H1 (cell line): ENCODE data around the gene SCAF1. TPM values are rescaled to one million over a fixed set of nuclear protein-coding genes. Genes with fewer than 3 reads are reported as not detected.

Experiments used
- CTCF ChIA-PET: fragments of 300-600 bp; sonication (Branson Sonifier 250); formaldehyde crosslinking; loops from one replicate; lab custom pipeline; 2021; ENCODE audit not compliant: partially characterized antibody; lab: Charles Lee
- POLR2A ChIA-PET: fragments of 300-600 bp; sonication (Branson Sonifier 250); formaldehyde crosslinking; loops from one replicate; lab custom pipeline; 2021; ENCODE audit warnings: inconsistent platforms; ENCODE audit not compliant: partially characterized antibody; lab: Charles Lee
- DNase-seq, 2 experiments: peaks; one replicate each; pipeline versions ENCODE4 v3.0.0 to v3.0.0-alpha.2; 2010 to 2022; ENCODE audit warnings: low spot score in 2 of 2, low read depth in 1 of 2, mixed read lengths in 1 of 2
- FAIRE-seq: peaks from 2 replicates; lab custom pipeline; 2011; peaks lifted over from hg19 to GRCh38; lab: Jason Lieb, UNC
- H2AFZ ChIP-seq: 2 replicates; pipeline ENCODE4 v1.8.1; 2012; ENCODE audit warnings: low read length, inconsistent platforms
- H2AK5ac ChIP-seq: 2 replicates; pipeline ENCODE4 v1.6.1; 2013; ENCODE audit warnings: low read depth, low read length
- H2BK120ac ChIP-seq: replicated peaks from 2 replicates; pipeline ENCODE3; 2013; ENCODE audit warnings: low read depth, low read length, inconsistent platforms
- H2BK12ac ChIP-seq: 2 replicates; pipeline ENCODE4 v1.6.1; 2013; ENCODE audit warnings: low read depth, low read length
- H2BK15ac ChIP-seq: 2 replicates; pipeline ENCODE4 v1.6.1; 2013; ENCODE audit warnings: low read length
- H2BK20ac ChIP-seq: 2 replicates; pipeline ENCODE4 v1.6.1; 2013; ENCODE audit warnings: low read length
- H2BK5ac ChIP-seq: 2 replicates; pipeline ENCODE4 v1.6.1; 2013; ENCODE audit warnings: low read depth, low read length
- H3K14ac ChIP-seq: 2 replicates; pipeline ENCODE4 v1.6.1; 2013; ENCODE audit warnings: inconsistent platforms; ENCODE audit not compliant: insufficient read length
- H3K18ac ChIP-seq: 2 replicates; pipeline ENCODE4 v1.6.1; 2013; ENCODE audit warnings: low read length; ENCODE audit errors: extremely low read depth
- H3K23ac ChIP-seq: 2 replicates; pipeline ENCODE4 v1.6.1; 2013; ENCODE audit warnings: inconsistent platforms; ENCODE audit not compliant: insufficient read length
- H3K23me2 ChIP-seq: 2 replicates; pipeline ENCODE4 v1.6.1; 2013; ENCODE audit warnings: low read depth, low read length
- H3K27ac ChIP-seq: 2 replicates; pipeline ENCODE4 v1.6.1; 2011; ENCODE audit warnings: low read depth, low read length, inconsistent platforms
- H3K27me3 ChIP-seq, 4 experiments: replicated peaks in 1 of 4; 1 replicate in 1 of 4; 2 replicates in 3 of 4; pipeline versions ENCODE4 v1.6.1 to v1.8.1; 2011 to 2013; ENCODE audit warnings: low read length in 3 of 4, mild to moderate bottlenecking in 3 of 4, inconsistent platforms in 2 of 4, mixed read lengths in 2 of 4, moderate library complexity in 1 of 4; ENCODE audit not compliant: control insufficient read depth in 3 of 4, insufficient read depth in 3 of 4; ENCODE audit errors: extremely low read depth in 1 of 4
- H3K36me3 ChIP-seq, 4 experiments: 2 replicates each; pipeline versions ENCODE4 v1.6.1 to v1.8.1; 2011 to 2013; ENCODE audit warnings: mild to moderate bottlenecking in 4 of 4, low read length in 3 of 4, moderate library complexity in 2 of 4, control low read depth in 1 of 4, inconsistent platforms in 1 of 4; ENCODE audit not compliant: insufficient read depth in 4 of 4, control insufficient read depth in 2 of 4
- H3K4ac ChIP-seq: replicated peaks from 2 replicates; pipeline ENCODE3; 2013; ENCODE audit warnings: low read length, low read depth, mixed read lengths, inconsistent platforms; ENCODE audit not compliant: insufficient read length
- H3K4me1 ChIP-seq, 4 experiments: replicated peaks in 1 of 4; 1 replicate in 1 of 4; 2 replicates in 3 of 4; pipeline versions ENCODE4 v1.6.1 to v1.8.1; 2011 to 2013; ENCODE audit warnings: low read length in 3 of 4, inconsistent platforms in 2 of 4, mixed read lengths in 1 of 4; ENCODE audit not compliant: insufficient read depth in 4 of 4, control insufficient read depth in 3 of 4
- H3K4me2 ChIP-seq, 2 experiments: 2 replicates each; pipeline versions ENCODE4 v1.6.1 to v1.8.1; 2011 to 2013; ENCODE audit warnings: low read depth in 2 of 2, low read length in 2 of 2, control low read depth in 1 of 2, inconsistent platforms in 1 of 2, mild to moderate bottlenecking in 1 of 2; ENCODE audit not compliant: insufficient read depth in 1 of 2
- H3K4me3 ChIP-seq, 4 experiments: fragments of 200-600, 300-600 bp in 1 of 4; sonication (generic), shearing (Covaris generic), sonication (Bioruptor Twin) in 1 of 4; 2 replicates each; pipeline versions ENCODE4 v1.5.1 to v1.8.1; 2011 to 2016; ENCODE audit warnings: low read length in 4 of 4, low read depth in 3 of 4, control low read depth in 2 of 4, inconsistent platforms in 2 of 4, mild to moderate bottlenecking in 2 of 4, mixed read lengths in 1 of 4, moderate library complexity in 1 of 4; ENCODE audit not compliant: insufficient read depth in 2 of 4; ENCODE audit errors: extremely low read depth in 1 of 4
- H3K56ac ChIP-seq: replicated peaks from 2 replicates; pipeline ENCODE3; 2013; ENCODE audit warnings: low read depth, mild to moderate bottlenecking, mixed read lengths, low read length, inconsistent platforms; ENCODE audit not compliant: insufficient read length
- H3K79me1 ChIP-seq: 2 replicates; pipeline ENCODE4 v1.6.1; 2013; ENCODE audit warnings: low read depth, low read length, control low read depth
- H3K79me2 ChIP-seq, 2 experiments: 2 replicates each; pipeline versions ENCODE4 v1.6.1 to v1.8.1; 2012 to 2013; ENCODE audit warnings: low read length in 2 of 2, mild to moderate bottlenecking in 2 of 2, inconsistent platforms in 1 of 2; ENCODE audit not compliant: insufficient read depth in 2 of 2, control insufficient read depth in 1 of 2
- H3K9ac ChIP-seq, 4 experiments: replicated peaks in 1 of 4; 1 replicate in 1 of 4; 2 replicates in 3 of 4; pipeline versions ENCODE4 v1.6.1 to v1.8.1; 2011 to 2013; ENCODE audit warnings: low read depth in 3 of 4, low read length in 3 of 4, control low read depth in 2 of 4, mild to moderate bottlenecking in 2 of 4, moderate library complexity in 2 of 4, inconsistent platforms in 1 of 4; ENCODE audit errors: extremely low read depth in 1 of 4
- H3K9me3 ChIP-seq, 2 experiments: 2 replicates each; pipeline versions ENCODE4 v1.6.1 to v1.8.1; 2012 to 2013; ENCODE audit warnings: mild to moderate bottlenecking in 2 of 2, moderate library complexity in 2 of 2, control low read depth in 1 of 2, inconsistent platforms in 1 of 2, low read depth in 1 of 2, low read length in 1 of 2, mixed read lengths in 1 of 2; ENCODE audit not compliant: insufficient read depth in 2 of 2
- H4K20me1 ChIP-seq, 2 experiments: replicated peaks in 1 of 2; 2 replicates each; pipeline versions ENCODE3 to v1.8.1; 2011 to 2013; ENCODE audit warnings: inconsistent platforms in 2 of 2, low read length in 2 of 2, mild to moderate bottlenecking in 1 of 2; ENCODE audit not compliant: insufficient read depth in 2 of 2, control insufficient read depth in 1 of 2
- H4K5ac ChIP-seq: 2 replicates; pipeline ENCODE4 v1.6.1; 2013; ENCODE audit warnings: low read length, low read depth, mixed read lengths, inconsistent platforms; ENCODE audit not compliant: insufficient read length
- H4K8ac ChIP-seq: 2 replicates; pipeline ENCODE4 v1.8.0; 2013; ENCODE audit warnings: mild to moderate bottlenecking, moderate library complexity, low read length, inconsistent platforms; ENCODE audit not compliant: insufficient read depth; ENCODE audit errors: extremely low read depth
- H4K91ac ChIP-seq: replicated peaks from 2 replicates; pipeline ENCODE3; 2013; ENCODE audit warnings: low read length, mixed read lengths, inconsistent platforms; ENCODE audit not compliant: insufficient read length
- BACH1 ChIP-seq: IDR thresholded peaks from 2 replicates; pipeline ENCODE4 v1.6.1; 2012; ENCODE audit warnings: low read length, improper control_type of control experiment
- EGR1 ChIP-seq: IDR thresholded peaks from 2 replicates; pipeline ENCODE4 v1.6.1; 2011; ENCODE audit warnings: low read depth, low read length, borderline replicate concordance
- FOSL1 ChIP-seq: IDR thresholded peaks from 2 replicates; pipeline ENCODE4 v1.6.1; 2011; ENCODE audit warnings: mild to moderate bottlenecking, low read depth, low read length, moderate library complexity; ENCODE audit not compliant: insufficient read depth
- PHF8 ChIP-seq: fragments of 200-600 bp; sonication (generic); conservative IDR thresholded peaks from 2 replicates; pipeline ENCODE4 v1.7.1; 2012; ENCODE audit warnings: low read depth, mild to moderate bottlenecking, inconsistent platforms, low read length, moderate library complexity
- POU5F1 ChIP-seq: IDR thresholded peaks from 2 replicates; pipeline ENCODE4 v1.6.1; 2011; ENCODE audit warnings: low read depth, mild to moderate bottlenecking, low read length, moderate library complexity
- RBBP5 ChIP-seq: IDR thresholded peaks from 2 replicates; pipeline ENCODE4 v1.7.1; 2012; ENCODE audit warnings: low read depth, mild to moderate bottlenecking, inconsistent platforms, low read length, moderate library complexity, borderline replicate concordance
- RXRA ChIP-seq: IDR thresholded peaks from 2 replicates; pipeline ENCODE4 v1.6.1; 2011; ENCODE audit warnings: low read depth, mild to moderate bottlenecking, low read length, moderate library complexity; ENCODE audit not compliant: insufficient read depth
- SIRT6 ChIP-seq: IDR thresholded peaks from one replicate; pipeline ENCODE4 v1.7.1; 2012; ENCODE audit warnings: low read length, inconsistent platforms
- SP1 ChIP-seq: IDR thresholded peaks from 2 replicates; pipeline ENCODE4 v1.6.1; 2011; ENCODE audit warnings: low read depth, low read length
- TAF1 ChIP-seq: IDR thresholded peaks from 2 replicates; pipeline ENCODE4 v1.6.1; 2011; ENCODE audit warnings: mild to moderate bottlenecking, low read depth, low read length
- TAF7 ChIP-seq: optimal IDR thresholded peaks from 2 replicates; pipeline ENCODE3; 2011; ENCODE audit warnings: low read depth, mild to moderate bottlenecking, inconsistent platforms, low read length, moderate library complexity, borderline replicate concordance
- WGBS, 2 experiments: shearing (Covaris generic) in 1 of 2; methylation state at CpG; one replicate each; pipeline versions ENCODE4 v1.1.6 to v1.1.7; 2013 to 2015; ENCODE audit warnings: low lambda C conversion rate in 2 of 2, mixed read lengths in 2 of 2, inconsistent platforms in 1 of 2, low coverage in 1 of 2, missing lambda C conversion rate in 1 of 2; ENCODE audit not compliant: insufficient replicate concordance in 2 of 2, insufficient coverage in 1 of 2, insufficient read length in 1 of 2; ENCODE audit errors: extremely low coverage in 1 of 2, missing lambda C conversion rate in 1 of 2; 5-methylcytosine and 5-hydroxymethylcytosine counted together
- polyA plus RNA-seq, 7 experiments: library from polyadenylated mRNA; depleted of rRNA in 3 of 7; stranded (reverse) in 5 of 7; unstranded in 2 of 7; fragments of >200 nt in 5 of 7; fragments of 200-250 nt in 2 of 7; gene quantifications; 1 replicate in 5 of 7; 2 replicates in 1 of 7; 4 replicates in 1 of 7; pipeline versions ENCODE4 v1.2.1 to v1.2.3, GENCODE V29; 2011 to 2013; ENCODE audit warnings: missing spikeins in 2 of 7, mixed read lengths in 2 of 7
- total RNA-seq: library from RNA; stranded (reverse); fragmentation: NEBNext Ultra II Directional; extraction: Animal tissue kit (Norgen Biotek cat#: 25700); gene quantifications from 2 replicates; pipeline ENCODE4 v1.2.1, GENCODE V29; 2021
- TF ChIP-seq, protein P1 (sequence below): IDR thresholded peaks from 2 replicates; pipeline ENCODE4 v1.6.1; 2012; ENCODE audit warnings: inconsistent platforms

SCAF1 gene
- total and polyA plus RNA-seq, 2 of the 8 experiments (the other 6 are each of a cell fraction or from before 2014, with no cell fraction given) = 9.7 to 81.7 TPM

DNA sequence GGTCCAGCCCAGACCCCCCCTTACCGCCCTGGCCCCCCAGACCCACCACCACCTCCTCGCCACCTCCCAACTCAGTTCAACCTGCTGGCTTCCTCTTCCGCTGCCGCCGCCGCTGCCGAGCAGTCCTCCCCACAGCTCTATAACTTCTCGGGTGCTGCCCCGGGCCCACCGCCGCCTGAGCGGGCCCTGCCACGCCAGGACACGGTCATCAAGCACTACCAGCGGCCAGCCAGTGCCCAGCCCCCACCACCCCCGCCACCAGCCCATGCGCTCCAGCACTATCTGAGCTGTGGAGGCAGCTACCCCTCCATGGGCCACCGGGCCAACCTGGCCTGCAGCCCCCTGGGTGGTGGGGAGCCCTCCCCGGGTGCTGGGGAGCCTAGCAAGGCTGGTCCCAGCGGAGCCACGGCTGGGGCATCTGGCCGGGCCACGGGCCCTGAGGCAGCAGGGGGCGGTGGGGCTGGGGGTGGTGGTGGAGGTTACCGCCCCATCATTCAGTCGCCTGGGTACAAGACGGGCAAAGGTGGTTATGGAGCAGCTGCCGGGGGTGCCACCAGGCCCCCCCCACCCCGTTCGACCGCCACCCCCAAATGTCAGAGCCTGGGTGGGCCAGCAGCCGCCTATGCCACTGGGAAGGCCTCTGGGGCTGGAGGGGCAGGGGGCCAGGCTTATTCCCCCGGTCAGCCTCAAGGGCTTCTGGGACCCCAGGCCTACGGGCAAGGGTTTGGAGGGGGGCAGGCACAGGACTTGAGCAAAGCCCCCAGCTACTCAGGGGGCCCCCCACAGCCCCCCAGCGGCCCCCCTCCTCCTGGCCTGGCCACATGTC lies 46.8 kb upstream of the SCAF1 start:
- no peak overlapping the region for H3K27ac ChIP-seq
- H3K18ac ChIP-seq = no peak overlapping the region
- H4K91ac ChIP-seq = no peak overlapping the region
- peaks cover 8% of the 10 kb centered on the region for H3K79me1 ChIP-seq
- H2BK12ac ChIP-seq = no peak overlapping the region
- peaks cover 4 to 49% of the 10 kb centered on the region in 2 experiments; a peak in 3 of 4 replicates for H3K79me2 ChIP-seq
- WGBS, 2 experiments = 87% methylated on average over 14 of the region's 35 CpGs; no CpG with 5 or more reads in 1 of the 2 experiments
- no peak overlapping the region for H2BK120ac ChIP-seq
- ChIA-PET POLR2A (interaction anchor here (0.9 to 37.8 kb wide), 7 partner anchors 10 to 106 kb away, joined by 3 to 840 read pairs (median 4); partner anchors contain the start of genes NOSIP, RRAS and SCAF1), CTCF (interaction anchor here (1.1 to 1.8 kb wide), 4 partner anchors 19 to 94 kb away, joined by 3 to 4 read pairs (median 3); partner anchors contain the start of gene ADM5)
- peaks cover 6 to 10% of the 10 kb centered on the region in 2 experiments for H4K20me1 ChIP-seq
- H2BK20ac ChIP-seq = no peak overlapping the region
- no peak overlapping the region for H3K9ac ChIP-seq
- H4K5ac ChIP-seq = no peak overlapping the region
- H2BK15ac ChIP-seq = no peak overlapping the region
- no peaks in the 10 kb centered on the region for H3K27me3 ChIP-seq
- no peak overlapping the region for H3K56ac ChIP-seq
- no peak overlapping the region for H3K23ac ChIP-seq
- H3K9me3 ChIP-seq = no peaks in the 10 kb centered on the region
- peaks cover 18% of the 10 kb centered on the region for H3K23me2 ChIP-seq
- H3K36me3 ChIP-seq = peaks cover 18 to 59% (median 41%) of the 10 kb centered on the region in 4 experiments
- no peak for DNase-seq
- H4K8ac ChIP-seq = no peak overlapping the region
- no peak overlapping the region for H3K14ac ChIP-seq
- no peak overlapping the region for H3K4me3 ChIP-seq
- H3K4me1 ChIP-seq = peaks cover 0 to 5% (median 4%) of the 10 kb centered on the region in 4 experiments; a peak in 4 of 7 replicates
- no peak overlapping the region for H3K4ac ChIP-seq
- no peak overlapping the region for H3K4me2 ChIP-seq
- FAIRE-seq = no peak
- no peak overlapping the region for H2AFZ ChIP-seq
- H2BK5ac ChIP-seq = no peak overlapping the region
- H2AK5ac ChIP-seq = no peak overlapping the region
- TF ChIP-seq, protein P1, sequence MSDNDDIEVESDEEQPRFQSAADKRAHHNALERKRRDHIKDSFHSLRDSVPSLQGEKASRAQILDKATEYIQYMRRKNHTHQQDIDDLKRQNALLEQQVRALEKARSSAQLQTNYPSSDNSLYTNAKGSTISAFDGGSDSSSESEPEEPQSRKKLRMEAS = no peak
- TF ChIP-seq RXRA = no peak
- TF ChIP-seq RBBP5 = no peak
- TF ChIP-seq SIRT6 = no peak
- TF ChIP-seq SP1 = no peak
- TF ChIP-seq PHF8 = no peak
- TF ChIP-seq POU5F1 = no peak
- TF ChIP-seq TAF7 = no peak
- no peak for TF ChIP-seq FOSL1
- TF ChIP-seq TAF1 = no peak
- TF ChIP-seq EGR1 = no peak
- TF ChIP-seq BACH1 = no peak
